Adrenal gland (tissue), 12 donors: ENCODE measurements around the gene MMS22L. TPM values are rescaled to one million over a fixed set of nuclear protein-coding genes. Genes with fewer than 3 reads are reported as not detected.

Source experiments
- DNase-seq, 7 donors: peaks; one replicate each; pipeline ENCODE4 v3.0.0-alpha.2; 2019 to 2020
- H3K27ac ChIP-seq, 5 donors: fragments of 200-600 bp; sonication (generic) in 4 of 5; 1 replicate in 3 of 5; 2 replicates in 2 of 5; pipeline versions ENCODE4 v1.5.1 to v1.8.0; 2016 to 2020; ENCODE audit warnings: mild to moderate bottlenecking in 1 of 5
- H3K27me3 ChIP-seq: fragments of 200-600 bp; 2 replicates; pipeline ENCODE4 v1.8.0; 2021
- H3K36me3 ChIP-seq, 2 donors: fragments of 200-600 bp; replicated peaks in 1 of 2; 1 replicate in 1 of 2; 2 replicates in 1 of 2; pipeline versions ENCODE4 v1.5.1 to v1.8.0; 2018 to 2022
- H3K4me1 ChIP-seq, 2 donors: fragments of 200-600 bp; replicated peaks in 1 of 2; 1 replicate in 1 of 2; 2 replicates in 1 of 2; pipeline versions ENCODE4 v1.5.1 to v1.8.0; 2018 to 2021
- H3K4me3 ChIP-seq, 4 donors: fragments of 200-600 bp; sonication (generic) in 3 of 4; one replicate each; pipeline ENCODE4 v1.5.1; 2016 to 2018
- H3K9me3 ChIP-seq, 3 donors: fragments of 200-600 bp; sonication (generic) in 1 of 3; replicated peaks in 1 of 3; 1 replicate in 2 of 3; 2 replicates in 1 of 3; pipeline versions ENCODE4 v1.5.1 to v1.8.0; 2016 to 2021
- POLR2A ChIP-seq, 2 donors: fragments of 450-650 bp; IDR thresholded peaks; one replicate each; pipeline ENCODE4 v1.6.1; 2017; ENCODE audit warnings: antibody characterized with exemption in 2 of 2, mild to moderate bottlenecking in 2 of 2, moderate library complexity in 1 of 2
- WGBS, 4 donors: extraction: QIAGEN DNeasy Blood & Tissue Kit in 2 of 4; methylation state at CpG; one replicate each; pipeline versions ENCODE4 v1.1.5 to v1.1.7; 2013 to 2017; 5-methylcytosine and 5-hydroxymethylcytosine counted together
- intact Hi-C, 2 donors: fragments of 100-400 bp; cut with DNase I; formaldehyde crosslinking; loops; one replicate each; pipeline versions ENCODE4 v1.14.1 to v1.15.0; 2022 to 2023
- polyA plus RNA-seq, 3 donors: library from polyadenylated mRNA; stranded (reverse); fragments of 200-250 nt in 2 of 3; fragments of 350-450 nt in 1 of 3; fragmentation: Illumina TruSeq in 1 of 3; extraction: RNeasy Lipid Tissue Mini Kit (QIAGEN cat#74804) in 1 of 3; gene quantifications; one replicate each; pipeline ENCODE4 v1.2.3, GENCODE V29; 2013 to 2014
- total RNA-seq, 9 donors: library from RNA; depleted of rRNA in 4 of 9; stranded (reverse); fragments of >200 nt in 4 of 9; fragments of 120-200 nt in 1 of 9; fragmentation: NEBNext Ultra II Directional in 1 of 9; extraction: Animal tissue kit (Norgen Biotek cat#: 25700) in 1 of 9; gene quantifications; one replicate each; pipeline versions ENCODE4 v1.1.0 to v1.2.4, GENCODE V29; 2013 to 2023
- TF ChIP-seq, protein P1 (sequence below), 6 experiments: fragments of 450-650 bp in 4 of 6; fragments of 200-600 bp in 2 of 6; sonication (generic) in 1 of 6; IDR thresholded peaks; 1 replicate in 5 of 6; 2 replicates in 1 of 6; pipeline versions ENCODE4 v1.5.1 to v1.8.0; 2016 to 2021; ENCODE audit warnings: antibody characterized with exemption in 6 of 6, mild to moderate bottlenecking in 2 of 6, moderate library complexity in 1 of 6
- donor health status: healthy with polysubstance abuse.
- donor health status: Bipolar disorder and iron deficiency.
- donor health status: DM: yes; HTN: yes; CAD: no.
- donor health status: DM: no; HTN: no; CAD: no.
- donor health status: DM: no; HTN: no; CAD: no.
- donor health status: DM: yes; HTN: yes; CAD: no.

MMS22L gene
- total and polyA plus RNA-seq, 12 donors: 0.97 to 12.7 (median 5.9) TPM

DNA sequence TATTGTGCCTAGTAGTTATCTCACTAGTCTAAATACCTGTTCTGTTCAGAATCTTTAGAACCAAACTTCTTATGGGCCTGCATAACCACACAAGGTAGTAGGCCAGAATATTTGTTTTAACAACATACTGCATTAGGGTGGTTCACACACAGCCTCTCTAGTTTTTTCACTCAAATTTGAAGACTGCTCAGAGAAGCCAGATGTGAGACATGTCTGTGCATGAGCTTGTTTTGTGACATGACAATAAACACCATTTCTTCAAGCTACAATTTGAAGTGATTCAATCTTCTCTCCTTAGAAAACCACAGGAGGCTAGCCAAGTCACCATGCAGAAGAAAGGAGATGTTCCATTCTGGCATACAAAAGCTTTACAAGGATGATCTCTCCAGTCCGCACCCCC lies 135.6 kb downstream of the MMS22L start:
- TF ChIP-seq POLR2A (IDR thresholded peaks at IDR 0.05): no peak
- TF ChIP-seq, protein P1, sequence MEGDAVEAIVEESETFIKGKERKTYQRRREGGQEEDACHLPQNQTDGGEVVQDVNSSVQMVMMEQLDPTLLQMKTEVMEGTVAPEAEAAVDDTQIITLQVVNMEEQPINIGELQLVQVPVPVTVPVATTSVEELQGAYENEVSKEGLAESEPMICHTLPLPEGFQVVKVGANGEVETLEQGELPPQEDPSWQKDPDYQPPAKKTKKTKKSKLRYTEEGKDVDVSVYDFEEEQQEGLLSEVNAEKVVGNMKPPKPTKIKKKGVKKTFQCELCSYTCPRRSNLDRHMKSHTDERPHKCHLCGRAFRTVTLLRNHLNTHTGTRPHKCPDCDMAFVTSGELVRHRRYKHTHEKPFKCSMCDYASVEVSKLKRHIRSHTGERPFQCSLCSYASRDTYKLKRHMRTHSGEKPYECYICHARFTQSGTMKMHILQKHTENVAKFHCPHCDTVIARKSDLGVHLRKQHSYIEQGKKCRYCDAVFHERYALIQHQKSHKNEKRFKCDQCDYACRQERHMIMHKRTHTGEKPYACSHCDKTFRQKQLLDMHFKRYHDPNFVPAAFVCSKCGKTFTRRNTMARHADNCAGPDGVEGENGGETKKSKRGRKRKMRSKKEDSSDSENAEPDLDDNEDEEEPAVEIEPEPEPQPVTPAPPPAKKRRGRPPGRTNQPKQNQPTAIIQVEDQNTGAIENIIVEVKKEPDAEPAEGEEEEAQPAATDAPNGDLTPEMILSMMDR (IDR thresholded peaks at IDR 0.05): no peak
- Histone ChIP-seq H3K36me3 (no peaks in the 10 kb centered on the region), H3K4me1 (no peaks in the 10 kb centered on the region), H3K9me3 (no peaks in the 10 kb centered on the region), H3K27ac (no peak overlapping the region), H3K4me3 (no peak overlapping the region), H3K27me3 (no peaks in the 10 kb centered on the region)
- WGBS, 4 donors: 94 to 100% (median 97%) methylated on average over 1 of the region's 1 CpG
- DNase-seq: no peak
- intact Hi-C loops: no loop called here

DNA sequence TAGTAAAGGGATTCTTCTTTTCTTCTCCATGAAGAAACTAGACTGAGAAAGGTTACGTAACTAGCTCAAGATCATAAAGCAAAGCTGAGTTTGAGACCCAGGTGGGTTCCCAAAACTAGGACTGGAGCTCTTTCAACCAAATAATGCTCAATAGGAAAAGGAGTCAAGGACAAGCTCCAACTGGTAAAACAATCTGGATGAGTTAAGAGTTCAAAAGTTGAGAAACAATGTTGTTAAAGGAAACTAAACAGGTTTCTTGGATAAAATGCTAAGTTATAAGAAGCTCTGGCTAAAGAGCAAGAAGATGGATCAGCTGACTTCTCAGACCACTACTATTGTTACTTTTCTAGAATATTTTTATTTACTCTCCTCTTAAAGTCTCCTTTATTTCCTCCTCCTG lies 137.3 kb downstream of the MMS22L start:
- WGBS, 4 donors: 95 to 100% (median 99%) methylated on average over 1 of the region's 1 CpG

DNA sequence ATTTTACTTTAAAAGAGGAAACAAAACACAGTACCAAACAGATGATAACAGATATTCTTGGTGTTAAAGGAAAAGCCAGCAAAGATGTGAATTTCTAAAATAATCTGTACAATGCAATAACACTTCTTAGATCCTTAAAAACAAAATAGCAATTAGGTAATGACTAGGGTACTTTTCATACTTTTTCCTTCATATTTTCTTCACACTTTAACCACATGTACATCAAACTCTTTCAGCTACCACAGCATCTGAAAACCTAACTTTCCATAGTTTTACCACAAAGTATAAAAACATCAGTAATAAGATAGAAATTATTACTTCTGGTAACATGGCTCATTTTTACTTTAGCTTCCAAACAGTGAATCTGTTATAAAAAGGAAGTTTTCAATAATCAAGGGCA lies 141.3 kb downstream of the MMS22L start:
- no peak for DNase-seq
- Histone ChIP-seq H3K4me3 (no peak overlapping the region), H3K27me3 (no peaks in the 10 kb centered on the region), H3K9me3 (peaks cover 0 to 11% (median 0%) of the 10 kb centered on the region in 3 donors), H3K4me1 (no peaks in the 10 kb centered on the region), H3K36me3 (no peaks in the 10 kb centered on the region), H3K27ac (no peak overlapping the region)
- no peak for TF ChIP-seq POLR2A (IDR thresholded peaks at IDR 0.05)
- TF ChIP-seq, protein P1 (IDR thresholded peaks at IDR 0.05): no peak
- intact Hi-C loops: no loop called here

More for the DNA sequence above, 137.3 kb downstream of the MMS22L start:
- intact Hi-C loops: no loop called here
- Histone ChIP-seq H3K4me3 (no peak overlapping the region), H3K4me1 (no peaks in the 10 kb centered on the region), H3K27ac (no peak overlapping the region), H3K27me3 (no peaks in the 10 kb centered on the region), H3K36me3 (no peaks in the 10 kb centered on the region), H3K9me3 (peaks cover 0 to 3% (median 0%) of the 10 kb centered on the region in 3 donors)
- no peak for TF ChIP-seq POLR2A (IDR thresholded peaks at IDR 0.05)
- TF ChIP-seq, protein P1 (IDR thresholded peaks at IDR 0.05): no peak
- DNase-seq: no peak

DNA sequence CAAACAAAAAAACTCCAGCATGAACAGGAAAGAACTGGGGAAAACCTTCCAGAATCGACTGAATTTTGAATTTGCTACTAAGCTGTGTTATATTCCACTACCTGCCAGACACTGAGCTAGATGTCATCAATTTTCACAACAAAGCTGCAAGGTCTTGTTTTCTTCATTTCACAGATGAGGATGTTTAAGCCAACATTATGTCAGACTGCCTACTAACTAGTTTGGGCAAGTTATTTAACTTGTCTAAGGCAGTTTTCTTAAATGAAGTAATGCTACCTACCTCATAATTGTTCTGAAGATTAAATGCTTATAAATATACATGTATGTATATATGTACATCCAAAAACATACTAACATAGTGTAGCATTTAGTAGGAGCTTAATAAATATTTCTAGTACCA lies 144.4 kb downstream of the MMS22L start:
- 88 to 94% (median 91%) methylated on average over 1 of the region's 1 CpG for WGBS, 4 donors
- Histone ChIP-seq H3K27ac (no peak overlapping the region), H3K4me1 (no peaks in the 10 kb centered on the region), H3K9me3 (peaks cover 0 to 11% (median 0%) of the 10 kb centered on the region in 3 donors), H3K36me3 (no peaks in the 10 kb centered on the region), H3K27me3 (no peaks in the 10 kb centered on the region), H3K4me3 (no peak overlapping the region)
- intact Hi-C loops: no loop called here
- TF ChIP-seq, protein P1 (IDR thresholded peaks at IDR 0.05): no peak
- no peak for DNase-seq
